ENCODE data around the gene TLCD3A.

- TF ChIP-seq CTCF (conservative IDR thresholded peaks at IDR 0.05; ENCODE audit: low read length), result no peak
- TF ChIP-seq EZH2phosphoT487 (IDR thresholded peaks at IDR 0.05; ENCODE audit: borderline replicate concordance, low read depth, low read length), result no peak
These were observed 40.6 kb downstream of the TLCD3A start for GRCh38 chr17:773016-773415.
